GM18526 (cell line): Measurements from ENCODE around the gene STK31.

ENCODE experiments used
- POLR2A ChIP-seq: IDR thresholded peaks from 3 replicates; pipeline ENCODE4 v1.6.1; 2011; ENCODE audit not compliant: insufficient read length; ENCODE audit errors: extremely low read depth

The STK31 gene

GRCh38 chr7:23710000-23710399 lies at the start of gene STK31:
Gene STK31, plus strand, starts transcription at chr7:23710219. Its CDS starts 67 bp downstream, at chr7:23710286.
- TF ChIP-seq POLR2A, result no peak

GRCh38 chr7:23661385-23661784 lies 48.6 kb upstream of the STK31 start:
- TF ChIP-seq POLR2A, result no peak

- TF ChIP-seq POLR2A, result no peak
These were observed 47.7 kb upstream of the STK31 start for GRCh38 chr7:23662124-23662983.

GRCh38 chr7:23662984-23663313 lies 47.1 kb upstream of the STK31 start:
- no peak for TF ChIP-seq POLR2A

- no peak for TF ChIP-seq POLR2A
These were observed 45.9 kb upstream of the STK31 start for GRCh38 chr7:23664122-23664521.

GRCh38 chr7:23672033-23672432 lies 38.0 kb upstream of the STK31 start:
- no peak for TF ChIP-seq POLR2A

- no peak for TF ChIP-seq POLR2A
These were observed 30.1 kb upstream of the STK31 start, which contains the start of gene FAM221A for GRCh38 chr7:23679898-23680413. Gene FAM221A, plus strand, starts transcription at chr7:23680199. Its CDS starts 20 bp downstream, at chr7:23680219.

- no peak for TF ChIP-seq POLR2A
These were observed 29.3 kb upstream of the STK31 start for GRCh38 chr7:23680414-23681405.

GRCh38 chr7:23685731-23686130 lies 24.3 kb upstream of the STK31 start:
- no peak for TF ChIP-seq POLR2A

GRCh38 chr7:23687011-23687410 lies 23.0 kb upstream of the STK31 start:
- no peak for TF ChIP-seq POLR2A

- TF ChIP-seq POLR2A, result no peak
These were observed 20.9 kb upstream of the STK31 start for GRCh38 chr7:23689165-23689564.

- no peak for TF ChIP-seq POLR2A
These were observed 18.7 kb upstream of the STK31 start for GRCh38 chr7:23691320-23691719.

GRCh38 chr7:23693224-23693623 lies 16.8 kb upstream of the STK31 start:
- TF ChIP-seq POLR2A, result no peak

GRCh38 chr7:23696916-23697441 lies 13.0 kb upstream of the STK31 start:
- no peak for TF ChIP-seq POLR2A

GRCh38 chr7:23698822-23699221 lies 11.2 kb upstream of the STK31 start:
- TF ChIP-seq POLR2A, result no peak

- TF ChIP-seq POLR2A, result no peak
These were observed 10.0 kb upstream of the STK31 start for GRCh38 chr7:23700046-23700445.
